GM20000 (cell line): ENCODE data around the gene PRCD.

Experiments
- DNase-seq: peaks from one replicate; pipeline ENCODE4 v3.0.0; 2012; ENCODE audit warnings: low spot score
- CTCF ChIP-seq: IDR thresholded peaks from 2 replicates; pipeline ENCODE4 v1.5.1; 2012; ENCODE audit warnings: mild to moderate bottlenecking, control low read depth; ENCODE audit errors: extremely low read depth, missing control alignments

The PRCD gene

DNA sequence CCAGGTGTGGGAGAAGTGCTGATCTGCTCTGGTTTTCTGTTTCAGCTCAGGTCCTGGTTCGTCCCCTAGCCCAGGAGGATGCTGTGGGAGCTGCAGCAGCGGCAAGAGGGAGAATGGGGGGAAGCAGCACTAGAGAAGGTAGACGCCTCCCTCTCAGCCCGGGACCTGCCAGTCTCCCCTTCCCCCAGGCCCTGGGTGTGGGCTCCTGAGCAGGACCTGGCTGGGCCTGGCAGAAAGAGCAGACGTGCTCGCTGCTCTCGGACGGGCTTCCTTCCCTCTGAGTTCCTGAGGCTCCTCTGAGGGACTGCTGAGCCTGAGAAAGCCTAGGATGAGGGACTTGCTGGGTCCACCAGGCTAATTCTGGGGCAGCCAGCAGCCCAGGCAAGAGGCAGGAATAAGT, 3.1 kb downstream of the PRCD start:
- no peak for DNase-seq
- no peak for TF ChIP-seq CTCF

DNA sequence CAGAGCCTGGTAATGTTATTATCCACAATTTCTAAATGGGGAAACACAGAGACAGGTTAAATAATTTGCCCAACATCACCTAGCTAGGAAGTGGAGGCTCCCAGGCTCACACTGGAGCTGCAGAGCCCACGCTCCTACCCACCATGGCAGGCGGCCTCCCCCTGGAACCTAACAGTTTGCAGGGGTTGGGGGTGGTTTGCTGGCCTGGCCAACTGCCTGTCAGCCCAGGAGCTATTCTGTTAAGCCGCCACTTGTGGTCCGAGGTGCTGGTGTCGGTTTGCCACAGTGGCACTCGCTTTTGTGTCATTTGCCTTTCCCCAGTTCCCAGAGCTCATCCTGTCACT, 3.6 kb downstream of the PRCD start:
- no peak for DNase-seq

DNA sequence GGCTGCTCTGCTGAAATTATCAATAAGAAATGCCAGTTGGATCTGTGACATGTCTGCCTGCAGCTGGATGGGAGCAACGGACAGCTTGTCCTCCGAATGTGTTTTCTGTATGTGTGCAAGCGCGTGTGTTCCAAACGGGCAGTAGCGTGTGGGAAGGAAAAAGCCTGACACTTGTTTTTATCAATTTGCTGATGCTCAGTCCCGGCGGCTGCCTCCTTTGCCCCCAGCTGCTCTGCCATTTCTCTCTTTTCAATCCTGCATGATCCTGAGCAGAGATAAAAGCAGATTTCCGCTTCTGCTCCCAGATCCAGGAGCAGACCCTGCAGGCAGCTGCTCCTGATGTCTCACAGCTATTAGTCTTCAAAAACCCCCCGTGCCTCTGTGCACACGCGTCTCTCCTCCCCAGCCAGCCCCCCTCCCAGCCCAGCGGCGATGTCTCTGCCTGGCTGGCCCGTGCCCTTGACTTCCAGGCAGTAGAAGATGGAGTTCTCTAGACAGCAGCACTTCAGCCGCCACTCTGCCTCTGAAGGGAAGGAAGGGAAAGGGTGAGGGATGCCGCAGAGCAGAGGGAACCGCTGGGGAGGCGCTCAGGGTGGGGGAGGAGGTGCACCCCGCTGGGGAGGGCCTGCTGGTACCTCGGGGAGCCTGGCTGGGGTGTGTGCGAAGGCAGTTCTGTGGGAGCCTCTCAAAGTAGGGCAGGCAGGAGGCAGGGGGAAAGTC, 4.1 kb downstream of the PRCD start:
- TF ChIP-seq CTCF, result no peak
- DNase-seq, result no peak

More for the DNA sequence above, 3.6 kb downstream of the PRCD start:
- TF ChIP-seq CTCF, result no peak

DNA sequence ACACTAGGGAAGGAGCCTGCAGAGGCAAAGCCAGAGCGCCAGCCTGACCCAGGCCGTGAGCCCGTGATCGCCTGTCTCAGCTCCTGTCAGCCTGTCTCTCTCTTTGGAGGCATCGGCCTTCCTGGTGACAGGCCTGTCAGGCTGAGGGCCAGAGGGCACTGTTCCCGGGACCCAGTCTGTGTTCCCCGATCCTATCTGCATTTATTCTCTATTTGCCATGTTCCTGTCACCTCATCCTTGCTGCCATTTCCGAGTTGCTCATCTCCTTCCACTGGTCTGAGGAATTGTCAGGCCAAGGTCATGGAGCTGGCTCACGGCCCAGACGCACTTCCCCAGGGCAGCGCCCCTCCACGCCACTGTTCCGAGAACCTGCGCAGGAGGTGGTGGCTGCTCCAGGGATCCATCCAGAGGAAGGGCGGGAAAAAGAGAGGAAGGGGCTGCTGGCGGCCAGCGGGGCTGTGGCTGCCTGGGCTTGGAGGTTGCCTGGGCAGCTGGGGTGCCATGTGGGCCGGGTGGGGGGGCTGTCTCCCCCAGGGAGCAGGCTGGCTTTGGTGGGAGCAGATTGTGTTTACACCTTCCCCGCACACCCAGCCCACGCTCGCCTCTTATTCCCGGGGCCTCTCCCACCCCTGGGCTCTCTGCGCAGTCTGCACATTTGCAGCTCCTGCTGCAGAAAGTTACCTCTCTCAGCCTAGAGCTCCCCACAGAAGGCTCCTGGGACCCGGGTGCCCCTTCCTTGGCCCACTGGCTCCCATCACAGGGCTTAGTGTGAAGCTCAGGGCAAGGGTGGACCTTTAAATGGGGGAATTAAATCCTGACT, 4.9 kb downstream of the PRCD start:
- no peak for TF ChIP-seq CTCF
- no peak for DNase-seq

DNA sequence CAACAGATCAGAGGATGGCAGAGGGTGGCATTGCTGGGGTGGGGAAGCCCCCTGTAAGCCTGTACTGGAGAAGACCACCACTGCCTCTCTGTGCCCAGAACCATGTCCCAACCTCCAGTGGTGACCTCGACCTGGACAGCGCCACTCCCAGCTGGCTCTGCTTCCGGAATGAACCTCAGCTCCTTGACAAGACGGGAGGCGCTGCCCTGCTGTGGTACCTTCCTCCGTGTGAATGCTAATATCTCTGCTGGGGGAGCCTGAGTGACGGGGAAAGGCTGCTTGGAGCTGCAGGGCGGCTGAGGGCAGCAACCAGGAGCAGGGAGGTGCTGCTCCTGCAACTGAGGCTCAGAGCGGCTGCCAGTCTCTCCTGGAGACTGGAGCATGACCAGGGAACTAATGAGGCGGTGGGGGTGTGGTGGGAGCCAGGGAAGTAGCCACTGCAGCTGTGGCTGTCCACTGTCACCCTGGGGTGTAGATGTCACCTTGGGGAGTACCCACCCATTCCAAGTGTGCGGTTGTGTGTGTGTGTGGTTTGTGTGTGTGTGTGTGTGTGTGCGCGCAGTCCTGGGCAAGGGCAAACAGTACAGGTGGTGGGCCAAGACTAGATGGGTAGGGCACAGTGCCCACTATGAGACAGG, 6.2 kb downstream of the PRCD start:
- TF ChIP-seq CTCF, result no peak
- DNase-seq, result no peak

DNA sequence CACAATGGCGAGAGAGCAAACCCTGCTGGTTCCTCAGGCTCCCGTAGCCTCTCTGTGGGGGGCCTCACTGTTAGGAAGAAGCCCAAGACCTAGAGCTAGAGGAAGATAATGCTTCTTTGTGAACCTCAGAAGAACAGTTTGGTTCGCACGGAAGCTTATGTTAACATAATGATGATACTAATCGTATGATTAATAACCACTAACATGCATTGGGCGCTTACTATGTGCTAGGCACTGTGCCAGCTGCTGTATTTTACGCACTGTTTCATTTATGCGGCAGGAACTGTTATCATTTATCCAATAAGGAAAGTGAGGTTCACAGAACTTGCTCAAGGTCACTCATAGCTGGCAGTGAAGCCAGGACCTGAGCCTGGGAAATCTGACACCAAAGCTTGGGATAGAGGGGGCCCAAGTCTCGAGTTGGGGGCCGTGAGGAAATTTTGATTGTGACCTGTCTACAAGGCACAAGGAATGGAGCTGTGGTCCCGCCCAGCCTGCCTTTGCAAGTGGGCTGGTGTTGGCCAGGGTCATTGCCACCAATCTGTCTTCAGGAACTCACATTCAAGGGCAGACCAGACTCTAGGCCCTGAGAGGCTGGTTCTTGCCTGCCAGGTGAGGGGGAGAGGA, 6.8 kb downstream of the PRCD start:
- TF ChIP-seq CTCF, result no peak
- no peak for DNase-seq
